TTC549 (cell line): ENCODE results near the gene PALM2AKAP2.
"Not testable (repeated sequence)": the region's sequence is repeated elsewhere in the genome, so short reads cannot be mapped to it uniquely, and the experiment has no call there.

ENCODE experiments used
- FAIRE-seq: peaks from 2 replicates; lab custom pipeline; 2012; peaks lifted over from hg19 to GRCh38; lab: Jason Lieb, UNC

The PALM2AKAP2 gene

GRCh38 chr9:109805050-109805449, 25.1 kb downstream of the PALM2AKAP2 start:
- no peak for FAIRE-seq

GRCh38 chr9:109806506-109807115, 26.6 kb downstream of the PALM2AKAP2 start:
- FAIRE-seq, result no peak

- no peak for FAIRE-seq
These were observed 31.9 kb downstream of the PALM2AKAP2 start for GRCh38 chr9:109811876-109812275.

- no peak for FAIRE-seq
These were observed 32.3 kb downstream of the PALM2AKAP2 start for GRCh38 chr9:109812331-109812730.

GRCh38 chr9:109812818-109813281, 32.9 kb downstream of the PALM2AKAP2 start:
- no peak for FAIRE-seq

GRCh38 chr9:109813303-109813702, 33.3 kb downstream of the PALM2AKAP2 start:
- FAIRE-seq, result no peak

GRCh38 chr9:109813829-109814228, 33.8 kb downstream of the PALM2AKAP2 start:
- FAIRE-seq, result no peak

- FAIRE-seq, result no peak
These were observed 35.5 kb downstream of the PALM2AKAP2 start for GRCh38 chr9:109815366-109815947.

GRCh38 chr9:109816490-109816889, 36.5 kb downstream of the PALM2AKAP2 start:
- no peak for FAIRE-seq

- FAIRE-seq, result no peak
These were observed 37.3 kb downstream of the PALM2AKAP2 start for GRCh38 chr9:109817146-109817845.

GRCh38 chr9:109817846-109818472, 38.0 kb downstream of the PALM2AKAP2 start:
- no peak for FAIRE-seq

GRCh38 chr9:109821711-109822110, 41.7 kb downstream of the PALM2AKAP2 start:
- no peak for FAIRE-seq

GRCh38 chr9:109825383-109825782, 45.4 kb downstream of the PALM2AKAP2 start:
- FAIRE-seq, result not testable (repeated sequence)

GRCh38 chr9:109826559-109826958, 46.6 kb downstream of the PALM2AKAP2 start:
- no peak for FAIRE-seq

- no peak for FAIRE-seq
These were observed 48.3 kb downstream of the PALM2AKAP2 start for GRCh38 chr9:109828254-109828653.
